ENCODE data around the gene PHLDA3.

GRCh38 chr1:201470581-201470980, 1.6 kb upstream of the PHLDA3 start:
- TF ChIP-seq POLR2A (IDR thresholded peaks at IDR 0.05; ENCODE audit: low read length) (no peak), GATA1 (IDR thresholded peaks at IDR 0.05; ENCODE audit: low read depth, low read length) (no peak)
